IMR-90 (cell line): Measurements from ENCODE around the gene MAGI3. TPM values are rescaled to one million over a fixed set of nuclear protein-coding genes. Genes with fewer than 3 reads are reported as not detected.

Experiments
- ATAC-seq: fragments of 200-7000 bp; cut with Tn5 transposase; 2 replicates; pipeline ENCODE4 v1.9.1; 2020; ENCODE audit warnings: low read depth, mild to moderate bottlenecking, moderate library complexity
- BruUV-seq: library from RNA; stranded (reverse); fragments of 400-500 nt; replicated peaks from 2 replicates; lab custom pipeline; 2021; lab: Mats Ljungman, UMichigan
- CTCF ChIA-PET: fragments of 300-600 bp; formaldehyde crosslinking; extraction: SDS; loops from one replicate; lab custom pipeline; 2021; ENCODE audit warnings: antibody characterized with exemption; lab: Yijun Ruan, JAX
- POLR2A ChIA-PET: fragments of 300-600 bp; sonication (Branson Sonifier 250); formaldehyde crosslinking; loops from one replicate; lab custom pipeline; 2022; ENCODE audit warnings: antibody characterized with exemption; ENCODE audit not compliant: unreplicated experiment; lab: Charles Lee
- DNase-seq: peaks from one replicate; pipeline ENCODE4 v3.0.0; 2013
- H2AFZ ChIP-seq: replicated peaks from 2 replicates; pipeline ENCODE3; 2013; ENCODE audit warnings: low read length, mild to moderate bottlenecking; ENCODE audit not compliant: poor library complexity
- H2AK5ac ChIP-seq: 2 replicates; pipeline ENCODE4 v1.6.1; 2013; ENCODE audit warnings: low read depth, low read length, inconsistent platforms
- H2AK9ac ChIP-seq: replicated peaks from 2 replicates; pipeline ENCODE3; 2013; ENCODE audit warnings: mild to moderate bottlenecking, low read depth, low read length, moderate library complexity; ENCODE audit not compliant: poor library complexity
- H2BK120ac ChIP-seq: 2 replicates; pipeline ENCODE4 v1.6.1; 2013; ENCODE audit warnings: low read depth, low read length, inconsistent platforms
- H2BK15ac ChIP-seq: 3 replicates; pipeline ENCODE4 v1.6.1; 2013; ENCODE audit warnings: low read depth, low read length, inconsistent platforms
- H2BK20ac ChIP-seq: 2 replicates; pipeline ENCODE4 v1.6.1; 2013; ENCODE audit warnings: low read depth, mild to moderate bottlenecking, inconsistent platforms, low read length, moderate library complexity
- H2BK5ac ChIP-seq: 2 replicates; pipeline ENCODE4 v1.6.1; 2013; ENCODE audit warnings: mild to moderate bottlenecking, low read depth, low read length, inconsistent platforms; ENCODE audit not compliant: poor library complexity, severe bottlenecking
- H3K14ac ChIP-seq: replicated peaks from 2 replicates; pipeline ENCODE4 v1.6.1; 2013; ENCODE audit warnings: low read depth, low read length, inconsistent platforms
- H3K18ac ChIP-seq: 2 replicates; pipeline ENCODE4 v1.6.1; 2013; ENCODE audit warnings: low read depth, low read length, control low read depth
- H3K23ac ChIP-seq: 2 replicates; pipeline ENCODE4 v1.6.1; 2013; ENCODE audit warnings: low read depth, low read length, inconsistent platforms
- H3K27ac ChIP-seq: 2 replicates; pipeline ENCODE4 v1.5.1; 2013; ENCODE audit warnings: mild to moderate bottlenecking, control low read depth, low read length; ENCODE audit not compliant: insufficient read depth
- H3K27me3 ChIP-seq: 2 replicates; pipeline ENCODE4 v1.6.1; 2013; ENCODE audit warnings: low read length; ENCODE audit not compliant: control insufficient read depth, insufficient read depth
- H3K36me3 ChIP-seq: 2 replicates; pipeline ENCODE4 v1.6.1; 2013; ENCODE audit warnings: low read length, mixed read lengths; ENCODE audit not compliant: control insufficient read depth, insufficient read depth
- H3K4ac ChIP-seq: 2 replicates; pipeline ENCODE4 v1.6.1; 2013; ENCODE audit warnings: low read depth, low read length, inconsistent platforms
- H3K4me1 ChIP-seq: 2 replicates; pipeline ENCODE4 v1.6.1; 2013; ENCODE audit warnings: low read length, mixed read lengths; ENCODE audit not compliant: control insufficient read depth, insufficient read depth
- H3K4me2 ChIP-seq: 2 replicates; pipeline ENCODE4 v1.6.1; 2013; ENCODE audit warnings: low read depth, mild to moderate bottlenecking, control low read depth, low read length, moderate library complexity
- H3K4me3 ChIP-seq: 2 replicates; pipeline ENCODE4 v1.5.1; 2013; ENCODE audit warnings: low read depth, mild to moderate bottlenecking, control low read depth, low read length, moderate library complexity; ENCODE audit not compliant: insufficient read depth
- H3K56ac ChIP-seq: 2 replicates; pipeline ENCODE4 v1.6.1; 2013; ENCODE audit warnings: low read length, inconsistent platforms; ENCODE audit not compliant: insufficient read depth; ENCODE audit errors: extremely low read depth
- H3K79me1 ChIP-seq, 2 experiments: 2 replicates each; pipeline ENCODE4 v1.6.1; 2013; ENCODE audit warnings: low read length in 2 of 2, inconsistent platforms in 1 of 2, low read depth in 1 of 2
- H3K9ac ChIP-seq: 2 replicates; pipeline ENCODE4 v1.6.1; 2013; ENCODE audit warnings: low read depth, low read length, control low read depth
- H3K9me1 ChIP-seq: 2 replicates; pipeline ENCODE4 v1.6.1; 2013; ENCODE audit warnings: low read length, inconsistent platforms; ENCODE audit not compliant: insufficient read depth
- H3K9me3 ChIP-seq: 2 replicates; pipeline ENCODE4 v1.6.1; 2013; ENCODE audit warnings: low read length; ENCODE audit not compliant: control insufficient read depth, insufficient read depth
- H4K20me1 ChIP-seq: 2 replicates; pipeline ENCODE4 v1.6.1; 2013; ENCODE audit warnings: low read length, inconsistent platforms; ENCODE audit not compliant: insufficient read depth
- H4K5ac ChIP-seq: 2 replicates; pipeline ENCODE4 v1.6.1; 2013; ENCODE audit warnings: mild to moderate bottlenecking, low read depth, low read length, control low read depth
- H4K8ac ChIP-seq, 2 experiments: 2 replicates each; pipeline ENCODE4 v1.6.1; 2013; ENCODE audit warnings: low read depth in 2 of 2, low read length in 2 of 2, control low read depth in 1 of 2, inconsistent platforms in 1 of 2
- H4K91ac ChIP-seq: 2 replicates; pipeline ENCODE4 v1.6.1; 2013; ENCODE audit warnings: low read depth, low read length, inconsistent platforms; ENCODE audit not compliant: insufficient read depth
- CEBPB ChIP-seq: IDR thresholded peaks from 2 replicates; pipeline ENCODE4 v1.6.1; 2012; ENCODE audit warnings: low read depth, low read length, improper control_type of control experiment
- CHD1 ChIP-seq: IDR thresholded peaks from 2 replicates; pipeline ENCODE4 v1.6.1; 2012; ENCODE audit warnings: low read depth, low read length, improper control_type of control experiment
- FOS ChIP-seq: fragments of 150-350 bp; IDR thresholded peaks from 2 replicates; pipeline ENCODE4 v1.6.1; 2016; ENCODE audit warnings: low read depth, low read length
- MAFK ChIP-seq: IDR thresholded peaks from 2 replicates; pipeline ENCODE4 v1.6.1; 2012; ENCODE audit warnings: low read depth, low read length, improper control_type of control experiment
- MAZ ChIP-seq: IDR thresholded peaks from 2 replicates; pipeline ENCODE4 v1.6.1; 2012; ENCODE audit warnings: low read depth, mild to moderate bottlenecking, low read length, improper control_type of control experiment, moderate library complexity, borderline replicate concordance
- MXI1 ChIP-seq: IDR thresholded peaks from 2 replicates; pipeline ENCODE4 v1.6.1; 2012; ENCODE audit warnings: low read depth, mild to moderate bottlenecking, low read length, moderate library complexity, borderline replicate concordance
- NFE2L2 ChIP-seq: fragments of 150-350 bp; IDR thresholded peaks from 2 replicates; pipeline ENCODE4 v1.6.1; 2016; ENCODE audit warnings: low read depth, mild to moderate bottlenecking, low read length
- POLR2A ChIP-seq: IDR thresholded peaks from 2 replicates; pipeline ENCODE4 v1.6.1; 2012; ENCODE audit warnings: mild to moderate bottlenecking, low read depth, low read length
- RFX5 ChIP-seq: IDR thresholded peaks from 2 replicates; pipeline ENCODE4 v1.8.0; 2012; ENCODE audit warnings: low read depth, mild to moderate bottlenecking, low read length, moderate library complexity
- SMC3 ChIP-seq: fragments of 150-350 bp; IDR thresholded peaks from 2 replicates; pipeline ENCODE4 v1.6.1; 2016; ENCODE audit warnings: low read depth, mild to moderate bottlenecking, antibody characterized with exemption, low read length, moderate library complexity
- dilution Hi-C: fragments of 300-500 bp; cut with HindIII; formaldehyde crosslinking; loops from one replicate; pipeline ENCODE4 v1.14.3; 2018; ENCODE audit warnings: low sequenced_read_pairs; ENCODE audit not compliant: unreplicated experiment
- in situ Hi-C: fragments of 300-500 bp; cut with MboI; formaldehyde crosslinking; loops from 3 replicates; pipeline ENCODE4 v1.14.3; 2019; ENCODE audit warnings: low sequenced_read_pairs, inconsistent platforms, mixed read lengths
- intact Hi-C: fragments of 100-400 bp; cut with micrococcal nuclease; formaldehyde crosslinking; loops from 2 replicates; pipeline ENCODE4 v1.10.0; 2022
- polyA plus RNA-seq, 3 experiments: library from polyadenylated mRNA; depleted of rRNA; stranded (reverse); fragments of >200 nt; gene quantifications; 2 replicates each; pipeline ENCODE4 v1.2.3, GENCODE V29; 2012; ENCODE audit warnings: low replicate concordance in 1 of 3
- total RNA-seq: library from RNA; depleted of rRNA; stranded (reverse); fragments of >200 nt; gene quantifications from 2 replicates; pipeline ENCODE4 v1.2.3, GENCODE V29; 2012
- TF ChIP-seq, protein P1 (sequence below): fragments of 150-350 bp; IDR thresholded peaks from 2 replicates; pipeline ENCODE4 v1.6.1; 2016; ENCODE audit warnings: low read depth, mild to moderate bottlenecking, low read length, moderate library complexity, borderline replicate concordance
- TF ChIP-seq, protein P2 (sequence below): conservative IDR thresholded peaks from 2 replicates; pipeline ENCODE4 v1.5.1; 2012; ENCODE audit warnings: mild to moderate bottlenecking, low read depth, low read length, improper control_type of control experiment

MAGI3 gene
- total and polyA plus RNA-seq, 2 of the 4 experiments (the other 2 are of a cell fraction): 2.5 to 8.8 TPM

- Histone ChIP-seq H3K27ac (no peak overlapping the region), H3K18ac (no peak overlapping the region), H3K9me1 (no peaks in the 10 kb centered on the region), H4K91ac (no peak overlapping the region), H4K8ac (no peak overlapping the region), H3K36me3 (no peaks in the 10 kb centered on the region), H3K23ac (no peak overlapping the region), H3K4ac (no peak overlapping the region), H2BK15ac (no peak overlapping the region), H2AK5ac (no peak overlapping the region), H4K20me1 (no peaks in the 10 kb centered on the region), H3K4me3 (no peak overlapping the region), H3K27me3 (no peaks in the 10 kb centered on the region), H4K5ac (no peak overlapping the region), H2BK120ac (no peak overlapping the region), H3K79me1 (peaks cover 0 to 3% of the 10 kb centered on the region in 2 experiments; a peak in 1 of 4 replicates), H2BK20ac (no peak overlapping the region), H3K14ac (no peak overlapping the region), H2AK9ac (no peak overlapping the region), H2BK5ac (no peak overlapping the region), H3K9ac (no peak overlapping the region), H3K9me3 (no peaks in the 10 kb centered on the region), H2AFZ (no peak overlapping the region), H3K4me2 (no peak overlapping the region), H3K56ac (no peak overlapping the region), H3K4me1 (no peaks in the 10 kb centered on the region)
- POLR2A ChIA-PET: no interaction called here
- CTCF ChIA-PET: no interaction called here
- TF ChIP-seq MAZ (no peak), POLR2A (no peak), FOS (no peak), SMC3 (no peak), CEBPB (no peak), NFE2L2 (no peak), MAFK (no peak), MXI1 (no peak), CHD1 (no peak), RFX5 (no peak)
- TF ChIP-seq, protein P1, sequence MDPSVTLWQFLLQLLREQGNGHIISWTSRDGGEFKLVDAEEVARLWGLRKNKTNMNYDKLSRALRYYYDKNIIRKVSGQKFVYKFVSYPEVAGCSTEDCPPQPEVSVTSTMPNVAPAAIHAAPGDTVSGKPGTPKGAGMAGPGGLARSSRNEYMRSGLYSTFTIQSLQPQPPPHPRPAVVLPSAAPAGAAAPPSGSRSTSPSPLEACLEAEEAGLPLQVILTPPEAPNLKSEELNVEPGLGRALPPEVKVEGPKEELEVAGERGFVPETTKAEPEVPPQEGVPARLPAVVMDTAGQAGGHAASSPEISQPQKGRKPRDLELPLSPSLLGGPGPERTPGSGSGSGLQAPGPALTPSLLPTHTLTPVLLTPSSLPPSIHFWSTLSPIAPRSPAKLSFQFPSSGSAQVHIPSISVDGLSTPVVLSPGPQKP: no peak
- TF ChIP-seq, protein P2, sequence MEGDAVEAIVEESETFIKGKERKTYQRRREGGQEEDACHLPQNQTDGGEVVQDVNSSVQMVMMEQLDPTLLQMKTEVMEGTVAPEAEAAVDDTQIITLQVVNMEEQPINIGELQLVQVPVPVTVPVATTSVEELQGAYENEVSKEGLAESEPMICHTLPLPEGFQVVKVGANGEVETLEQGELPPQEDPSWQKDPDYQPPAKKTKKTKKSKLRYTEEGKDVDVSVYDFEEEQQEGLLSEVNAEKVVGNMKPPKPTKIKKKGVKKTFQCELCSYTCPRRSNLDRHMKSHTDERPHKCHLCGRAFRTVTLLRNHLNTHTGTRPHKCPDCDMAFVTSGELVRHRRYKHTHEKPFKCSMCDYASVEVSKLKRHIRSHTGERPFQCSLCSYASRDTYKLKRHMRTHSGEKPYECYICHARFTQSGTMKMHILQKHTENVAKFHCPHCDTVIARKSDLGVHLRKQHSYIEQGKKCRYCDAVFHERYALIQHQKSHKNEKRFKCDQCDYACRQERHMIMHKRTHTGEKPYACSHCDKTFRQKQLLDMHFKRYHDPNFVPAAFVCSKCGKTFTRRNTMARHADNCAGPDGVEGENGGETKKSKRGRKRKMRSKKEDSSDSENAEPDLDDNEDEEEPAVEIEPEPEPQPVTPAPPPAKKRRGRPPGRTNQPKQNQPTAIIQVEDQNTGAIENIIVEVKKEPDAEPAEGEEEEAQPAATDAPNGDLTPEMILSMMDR: no peak
- DNase-seq: no peak
- in situ Hi-C loops (no loop called here), intact Hi-C loops (no loop called here), dilution Hi-C loops (no loop called here)
- BruUV-seq: no TSS peak
- no peak for ATAC-seq
Observed at GRCh38 chr1:113567427-113567826, 177.1 kb downstream of the MAGI3 start.
